Stimulated activated CD4-positive, alpha-beta T cell treated with anti-CD3 and anti-CD28 coated beads, Interleukin-12 subunit alpha, Interleukin-12 subunit beta, amount 100 ng/mL, for 24 hours (primary cell): ENCODE measurements around the gene TRAK1.

Experiments
- DNase-seq, 2 experiments: peaks; one replicate each; pipeline ENCODE4 v3.0.0-alpha.2; 2020; ENCODE audit warnings: low read depth in 2 of 2

The TRAK1 gene

DNA sequence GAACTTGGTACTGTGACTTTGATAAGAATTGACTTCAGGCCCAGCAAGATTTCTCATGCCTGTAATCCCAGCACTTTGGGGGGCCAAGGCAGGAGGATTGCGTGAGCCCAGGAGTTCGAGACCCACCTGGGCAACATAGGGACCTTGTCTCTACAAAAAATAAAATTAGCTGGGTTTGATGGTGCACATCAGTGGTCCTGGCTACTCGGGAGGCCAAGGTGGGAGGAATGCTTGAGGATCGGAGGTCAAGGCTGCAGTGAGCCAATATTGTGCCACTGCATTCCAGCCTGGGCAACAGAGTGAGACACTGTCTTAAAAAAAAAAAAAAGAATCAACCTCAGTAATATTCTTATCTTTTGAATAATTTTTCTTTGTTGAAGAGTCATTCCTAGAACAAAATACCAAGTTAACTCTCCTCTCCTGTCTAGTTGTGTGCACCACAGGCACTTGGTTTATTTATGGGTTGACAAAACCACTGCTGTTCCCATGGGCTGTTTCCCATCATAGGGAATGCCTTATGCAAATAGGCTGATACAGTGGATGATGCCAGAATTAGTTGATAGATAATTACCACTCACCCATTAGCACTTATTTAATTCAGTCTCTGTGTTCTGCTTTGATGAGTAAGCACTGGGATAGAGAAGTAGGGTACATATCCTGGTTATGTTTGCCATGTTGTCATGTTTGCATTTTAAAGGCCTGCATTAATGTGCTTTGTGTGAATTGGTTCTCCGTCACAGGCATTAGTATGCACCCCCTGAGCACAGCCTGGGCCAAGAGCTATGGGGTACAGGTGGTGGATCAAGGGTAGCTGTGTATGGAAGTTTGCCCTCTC lies 32.9 kb downstream of the TRAK1 start:
- DNase-seq, result no peak

DNA sequence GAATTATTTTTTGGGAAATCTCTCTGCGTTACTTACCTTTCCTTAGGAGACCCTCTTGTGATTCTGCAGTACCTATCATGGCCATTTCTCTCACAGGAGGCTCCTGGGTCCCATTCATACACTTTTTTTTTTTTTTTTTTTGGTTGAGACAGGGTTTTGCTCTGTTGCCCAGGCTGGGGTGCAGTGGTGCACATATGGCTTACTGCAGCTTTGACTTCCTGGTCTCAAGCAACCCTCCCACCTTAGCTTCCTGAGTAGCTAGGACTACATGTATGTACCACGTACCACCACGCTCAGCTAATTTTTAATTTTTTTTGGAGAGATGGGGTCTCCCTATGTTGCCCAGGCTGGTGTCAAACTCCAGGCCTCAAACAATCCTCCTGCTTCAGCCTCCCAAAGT lies 36.1 kb downstream of the TRAK1 start:
- DNase-seq, result no peak

DNA sequence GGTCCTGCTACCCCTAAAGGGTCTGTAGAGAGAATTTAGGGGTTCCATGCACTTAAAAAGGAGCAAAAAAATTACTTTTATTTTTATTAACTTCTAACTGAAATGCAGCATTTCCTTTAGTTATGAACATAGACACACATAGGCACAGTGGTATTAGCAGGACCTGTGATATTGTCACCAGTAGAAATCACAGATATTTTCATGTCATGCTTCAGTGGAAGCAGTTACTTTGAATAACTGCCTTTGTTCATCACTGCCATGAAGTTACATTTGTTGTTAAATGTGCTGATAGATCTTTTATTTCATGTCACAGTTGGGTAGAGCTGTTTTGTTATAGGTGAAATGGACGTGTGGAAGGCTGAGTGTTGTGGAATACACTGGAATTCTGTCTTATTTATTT lies 37.4 kb downstream of the TRAK1 start:
- DNase-seq, result no peak

DNA sequence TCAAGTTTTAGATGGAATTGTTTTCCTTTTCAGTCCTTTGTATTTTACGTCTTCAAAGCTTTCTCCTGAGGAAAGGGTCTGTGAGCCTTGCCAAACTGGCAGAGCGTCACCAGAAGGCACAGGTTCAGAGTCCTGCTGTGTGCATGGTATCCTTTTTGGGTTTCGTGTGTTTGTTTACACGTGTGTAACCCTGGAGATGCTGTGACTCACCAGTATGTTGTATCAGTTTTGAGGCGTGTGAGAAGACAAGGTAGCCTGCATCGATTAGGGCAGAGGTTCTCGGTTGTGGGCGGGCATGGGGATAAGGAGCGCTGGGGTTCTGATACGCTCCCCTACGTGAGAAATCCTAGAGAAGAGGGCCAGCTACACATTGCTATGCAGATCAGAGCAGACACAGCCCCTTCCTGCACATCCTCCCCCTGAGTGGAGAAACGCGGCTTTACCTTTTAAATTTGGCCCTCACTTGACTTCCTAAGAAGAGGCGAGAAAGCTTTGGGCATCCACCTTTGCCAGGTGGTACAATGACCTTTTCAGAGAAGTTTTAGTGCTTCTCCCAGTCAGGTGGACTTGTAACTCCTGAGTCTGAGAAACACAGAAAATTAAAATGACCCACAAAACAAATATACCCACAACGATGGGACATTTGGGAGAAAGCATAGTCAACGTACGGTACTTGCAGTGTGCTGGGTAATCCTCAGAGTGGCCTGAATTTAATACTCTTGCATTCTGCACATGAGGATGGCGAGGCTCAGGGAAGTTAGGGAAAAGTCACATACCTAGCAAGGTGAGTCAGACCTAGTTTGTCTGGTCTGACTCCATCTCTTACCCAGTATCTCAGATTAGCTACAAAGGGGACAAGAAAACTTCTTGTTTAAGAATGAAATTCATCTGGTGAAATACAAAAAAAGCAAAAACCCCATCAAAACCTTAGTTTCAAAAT lies 38.1 kb downstream of the TRAK1 start:
- DNase-seq, result no peak

DNA sequence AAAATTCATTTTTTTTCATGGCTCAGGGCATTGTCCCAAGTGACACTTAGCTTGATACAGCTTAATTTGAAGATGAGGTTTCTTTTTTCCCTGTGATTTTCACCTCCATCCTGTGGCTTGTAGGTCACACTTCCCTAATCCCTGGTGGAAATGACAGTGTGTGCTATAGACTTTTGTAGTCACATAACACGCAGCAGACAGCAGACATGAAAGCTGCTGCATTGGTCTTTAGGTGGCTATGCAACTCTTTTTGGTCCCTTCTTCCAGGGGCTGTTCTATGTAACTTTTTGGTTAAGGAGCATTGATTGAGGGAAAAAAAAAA lies 38.8 kb downstream of the TRAK1 start:
- no peak for DNase-seq

DNA sequence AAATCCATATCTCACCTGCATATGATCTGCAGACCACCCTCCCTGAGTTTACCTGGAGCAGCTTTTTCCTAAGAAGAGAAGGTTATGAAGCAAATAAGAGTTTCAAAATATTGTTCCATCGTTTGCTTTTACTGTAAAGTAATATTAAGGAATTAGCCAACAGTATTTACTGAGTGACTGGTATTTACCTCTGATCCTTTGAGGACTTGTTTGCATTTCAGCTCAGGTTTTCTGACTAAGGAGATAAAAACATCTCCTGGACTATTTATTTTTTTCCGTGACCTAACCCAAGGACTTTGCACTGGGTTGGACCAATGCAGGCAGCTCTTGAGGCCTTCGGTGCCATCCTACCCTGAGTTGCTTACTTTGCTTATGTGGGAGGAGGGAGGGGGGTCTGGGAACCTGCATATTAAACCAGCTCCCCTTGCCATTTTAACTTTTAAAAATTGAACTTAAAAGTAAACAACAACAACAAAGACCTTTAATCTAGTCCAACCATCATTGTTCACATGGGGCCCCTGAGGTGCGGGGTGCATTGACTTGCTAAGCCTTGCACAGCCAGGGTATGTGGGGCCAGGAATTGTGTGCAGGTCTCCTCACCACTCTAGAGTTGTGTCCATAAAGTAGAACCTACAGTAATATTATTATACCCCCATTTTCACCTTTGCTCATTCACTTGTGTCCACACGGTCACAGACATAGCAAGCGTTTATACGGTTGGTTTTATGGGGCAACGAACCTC lies 39.3 kb downstream of the TRAK1 start:
- no peak for DNase-seq

DNA sequence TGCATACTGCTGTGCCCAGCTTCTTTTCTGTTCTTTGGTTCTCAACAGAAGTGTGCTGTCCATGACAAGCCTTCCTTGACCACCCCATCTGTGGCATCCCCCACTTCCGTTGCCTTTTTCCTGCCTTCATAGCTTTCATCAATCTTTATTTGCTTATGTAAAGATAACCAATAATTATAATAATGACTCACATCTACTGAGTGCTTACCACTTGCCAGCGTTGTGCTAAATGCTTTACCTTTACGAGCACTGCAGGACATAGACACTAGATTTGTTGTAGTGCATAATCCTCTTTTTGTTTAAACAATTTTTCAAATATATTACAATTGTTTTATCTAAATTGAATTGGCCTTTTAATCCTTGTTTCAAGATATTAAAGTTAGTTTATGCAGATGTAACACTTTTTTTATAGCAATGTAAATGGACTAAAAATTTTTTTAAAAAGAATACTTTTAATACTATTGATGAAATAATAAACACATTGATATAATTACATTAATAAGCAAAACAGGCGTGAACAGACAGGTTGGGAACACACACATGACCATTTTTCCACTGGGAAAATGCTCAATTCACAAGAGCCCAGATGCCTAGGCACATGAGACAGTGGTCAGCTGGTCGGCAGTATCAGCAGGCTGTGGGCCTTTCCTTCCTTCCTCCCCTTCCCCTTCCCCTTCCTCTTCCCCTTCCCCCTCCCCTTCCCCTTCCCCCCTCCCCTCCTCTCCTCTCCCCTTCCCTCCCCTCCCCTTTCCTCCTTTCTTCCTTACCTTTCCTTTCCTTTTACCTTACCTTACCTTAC lies 42.5 kb downstream of the TRAK1 start:
- no peak for DNase-seq

DNA sequence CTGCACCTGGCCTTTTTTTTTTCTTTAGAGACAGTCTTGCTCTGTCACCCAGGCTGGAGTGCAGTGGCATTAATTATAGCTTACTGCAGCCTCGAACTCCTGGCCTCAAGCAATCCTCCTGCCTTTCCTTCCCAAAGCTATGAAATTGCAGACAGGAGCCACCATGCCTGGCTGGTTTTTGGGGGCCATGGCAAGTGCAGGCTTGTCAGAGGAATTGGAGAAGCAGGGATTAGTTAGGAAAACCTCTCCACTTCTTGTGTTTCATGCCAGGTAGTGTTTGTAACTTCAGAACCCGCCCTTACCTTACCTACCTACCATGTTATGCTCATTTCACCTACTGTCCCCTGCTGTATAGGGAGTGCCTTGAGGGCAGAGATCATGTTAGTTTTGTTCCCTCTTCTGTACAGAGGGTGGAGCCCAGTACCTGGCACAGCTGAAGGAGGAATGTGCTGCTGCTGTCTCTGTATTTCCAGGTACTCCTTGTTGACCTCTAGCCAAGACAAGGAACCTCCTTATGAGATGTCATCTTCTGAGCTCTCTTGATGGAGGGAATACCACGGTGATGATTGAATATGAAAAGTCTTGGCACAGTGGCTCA lies 43.8 kb downstream of the TRAK1 start:
- DNase-seq, result no peak

DNA sequence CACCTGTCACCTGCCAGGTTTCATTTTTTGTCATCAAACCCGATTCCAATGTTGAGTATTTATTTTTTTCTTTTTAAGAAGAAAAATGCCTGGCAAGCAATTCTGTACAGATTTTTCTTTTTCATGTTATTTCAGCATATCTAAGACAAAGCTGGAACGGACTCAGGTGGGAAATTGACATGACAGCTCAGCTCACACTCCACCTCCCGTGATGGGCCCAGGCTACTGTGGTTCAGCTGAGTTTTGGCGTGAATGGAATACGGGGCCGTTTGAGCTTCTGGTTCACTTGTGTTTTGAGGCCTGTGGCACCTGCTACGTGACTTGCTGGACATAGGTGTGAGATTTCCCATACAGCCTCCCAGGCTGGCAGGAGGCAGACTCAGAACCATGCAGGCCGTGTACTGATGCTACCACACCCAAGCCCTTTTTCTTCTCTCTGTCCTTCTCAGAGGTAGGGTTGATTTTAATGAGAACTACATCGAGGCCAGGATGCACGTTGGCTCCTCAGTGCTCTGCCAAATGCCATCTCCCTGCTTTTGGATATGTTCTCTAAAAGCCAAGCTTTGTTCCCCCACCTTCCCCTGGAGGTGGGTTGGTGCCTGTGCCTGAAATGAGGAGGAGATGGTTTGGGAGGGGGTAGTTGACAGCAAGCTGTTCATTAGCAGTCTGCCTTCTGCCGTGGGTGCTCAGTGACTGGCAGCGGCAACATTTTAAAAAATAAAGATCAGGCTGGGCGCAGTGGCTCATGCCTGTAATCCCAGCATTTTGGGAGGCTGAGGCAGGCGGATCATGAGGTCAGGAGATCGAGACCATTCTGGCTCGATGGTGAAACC lies 48.7 kb downstream of the TRAK1 start:
- no peak for DNase-seq

DNA sequence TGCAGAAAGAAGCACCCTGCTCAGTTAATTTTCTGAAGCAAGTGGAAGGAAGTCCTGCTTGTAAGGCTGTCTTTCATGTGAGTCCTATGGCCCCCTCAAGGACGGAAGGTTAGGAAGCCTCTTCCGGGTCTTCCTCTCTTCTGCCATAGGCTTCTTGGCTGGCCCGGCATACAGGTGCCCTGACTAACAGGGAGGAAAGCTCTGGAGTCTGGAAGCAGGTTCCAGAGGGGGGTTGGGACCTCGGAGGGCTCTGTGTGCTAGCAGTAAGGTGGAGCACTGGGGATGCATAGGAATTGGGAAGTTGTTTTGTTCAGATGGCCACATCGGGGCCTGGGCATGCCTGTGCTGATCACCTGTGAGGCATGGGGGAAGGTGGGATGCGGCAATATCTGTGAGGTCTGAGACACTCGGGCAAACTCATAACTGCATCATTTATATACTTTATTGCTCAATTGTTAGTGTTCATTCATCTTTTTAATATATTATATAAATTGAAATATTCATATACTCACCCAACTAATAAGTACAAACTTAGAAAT lies 49.6 kb downstream of the TRAK1 start:
- DNase-seq, result no peak

DNA sequence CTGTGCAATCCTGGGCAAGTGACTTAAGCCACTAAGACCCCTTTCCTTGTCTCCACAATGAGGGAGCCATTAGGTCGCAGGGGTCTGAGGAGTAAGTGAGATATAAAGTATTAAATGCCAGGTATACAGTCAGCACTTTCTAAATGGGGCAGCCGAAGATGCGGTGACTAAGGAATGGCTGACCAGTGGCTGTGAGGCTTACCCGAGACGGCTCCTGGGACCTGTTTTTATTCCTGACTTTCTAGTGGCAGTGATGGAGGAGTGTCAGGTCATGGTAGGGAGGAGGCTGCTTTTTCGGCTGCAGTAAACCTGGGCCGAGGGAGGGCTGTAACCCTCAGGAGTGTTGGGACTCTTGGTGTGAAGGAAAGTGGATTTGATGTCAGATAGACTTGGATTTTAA lies 52.3 kb downstream of the TRAK1 start:
- DNase-seq, result no peak

DNA sequence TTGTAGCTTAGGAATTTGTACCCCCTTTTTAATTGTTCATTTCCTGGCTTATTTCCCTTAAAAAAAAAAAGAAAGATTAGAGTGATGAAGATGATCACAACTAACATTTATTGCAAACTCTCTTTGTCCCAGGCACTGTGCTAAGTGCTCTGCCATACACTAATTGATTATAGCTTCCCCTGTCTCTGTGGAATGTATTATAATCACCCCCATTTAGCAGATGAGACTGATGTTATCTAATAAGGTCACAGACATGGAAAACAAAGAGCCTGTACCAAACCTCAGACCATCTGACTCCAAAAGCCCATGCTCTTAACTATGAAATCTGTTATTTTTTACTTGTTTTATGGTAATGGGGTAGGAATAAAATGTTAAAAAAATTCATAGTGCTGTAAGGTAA lies 53.1 kb downstream of the TRAK1 start:
- no peak for DNase-seq

DNA sequence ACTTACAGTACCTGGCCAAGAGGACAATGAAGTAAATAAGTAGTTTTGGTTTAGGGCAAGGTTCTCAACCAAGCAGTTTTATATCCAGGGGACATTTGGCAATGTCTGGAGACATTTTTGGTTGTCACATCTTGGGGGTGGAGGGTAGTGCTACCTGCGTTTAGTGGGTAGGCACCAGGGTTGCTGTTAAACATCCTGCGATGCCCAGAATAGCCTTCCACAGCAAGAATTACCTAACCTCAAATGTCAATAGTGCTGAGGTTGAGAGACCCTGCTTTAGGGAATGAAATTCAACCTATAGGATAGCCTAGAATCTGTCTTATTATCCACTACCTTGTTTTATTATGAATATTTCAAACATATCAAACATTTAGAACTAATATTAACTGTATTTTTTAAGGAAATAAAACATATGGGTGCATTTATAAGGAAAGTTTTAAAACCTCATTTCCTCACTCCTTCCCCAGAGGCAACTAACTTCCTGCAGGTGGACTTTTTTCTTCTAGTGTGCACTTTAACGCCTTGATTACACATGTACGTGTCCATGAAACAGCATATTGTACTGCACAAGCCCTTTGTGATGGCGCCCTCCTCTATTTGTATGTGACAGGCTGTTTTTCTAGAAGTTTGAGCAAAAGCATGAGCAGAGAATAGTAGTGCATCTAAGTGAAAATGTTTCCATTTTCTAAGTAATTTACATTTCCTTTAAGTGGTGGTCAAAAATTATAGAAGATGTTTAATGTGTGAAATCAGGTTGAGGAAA lies 57.1 kb downstream of the TRAK1 start:
- no peak for DNase-seq

DNA sequence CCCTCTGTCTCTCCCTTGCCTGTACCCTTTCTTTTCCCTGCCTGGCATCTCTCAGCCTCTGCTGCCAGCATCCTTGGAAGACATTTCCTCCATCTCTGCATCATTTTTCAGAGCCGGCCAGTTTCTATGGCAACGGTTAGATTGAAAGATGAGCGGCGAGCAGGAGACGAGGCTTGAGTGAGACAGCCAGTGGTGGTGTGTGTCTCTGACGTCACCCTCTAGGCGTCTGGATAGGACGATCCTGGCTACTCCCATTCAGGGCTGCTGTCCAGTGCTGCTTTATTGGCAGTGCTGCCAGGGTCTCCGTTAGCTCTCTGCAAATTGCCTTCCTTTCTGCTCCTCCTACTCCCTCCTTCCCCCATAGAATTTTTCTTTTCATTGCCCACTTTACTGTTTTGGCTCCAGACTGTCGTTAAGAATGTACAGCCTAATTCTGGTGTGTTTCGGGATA lies 57.9 kb downstream of the TRAK1 start:
- DNase-seq, result no peak

DNA sequence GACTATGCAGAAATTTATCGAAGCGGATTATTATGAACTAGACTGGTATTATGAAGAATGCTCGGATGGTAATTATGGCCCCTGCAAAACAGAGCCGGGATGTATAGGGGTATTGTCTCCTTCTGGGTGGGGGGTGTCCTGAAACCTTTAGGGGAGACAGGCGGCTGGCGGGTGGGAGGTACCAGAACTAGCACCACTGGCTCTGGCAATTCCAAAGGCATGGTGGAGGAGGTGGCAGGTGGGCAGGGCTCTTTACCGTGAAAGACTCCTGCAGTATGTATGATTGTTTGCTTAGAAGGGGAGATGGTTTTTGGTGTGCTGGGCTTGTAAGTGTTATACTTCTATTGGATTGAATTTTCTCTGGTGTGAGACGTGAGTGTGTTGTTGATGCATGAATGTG lies 58.4 kb downstream of the TRAK1 start:
- no peak for DNase-seq

DNA sequence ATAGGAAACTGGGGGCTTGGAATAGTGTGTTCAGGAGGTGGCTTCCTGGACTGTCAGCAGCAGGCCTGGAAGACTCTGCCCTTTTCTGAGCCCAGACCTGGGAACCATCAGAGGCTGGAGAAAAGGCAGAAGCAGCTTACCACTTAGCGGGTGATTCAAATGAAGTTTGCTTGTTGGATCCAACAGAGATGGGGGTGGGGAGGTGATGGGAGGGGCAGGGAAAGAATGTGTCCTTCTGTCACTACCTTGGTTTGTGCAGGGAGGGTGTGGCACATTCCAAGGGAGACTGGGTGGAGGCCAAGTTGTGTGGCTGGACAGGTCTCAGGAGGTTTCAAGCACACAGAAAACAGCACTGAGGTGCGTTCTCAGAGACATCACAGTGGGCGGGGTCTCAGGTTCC lies 58.8 kb downstream of the TRAK1 start:
- no peak for DNase-seq

DNA sequence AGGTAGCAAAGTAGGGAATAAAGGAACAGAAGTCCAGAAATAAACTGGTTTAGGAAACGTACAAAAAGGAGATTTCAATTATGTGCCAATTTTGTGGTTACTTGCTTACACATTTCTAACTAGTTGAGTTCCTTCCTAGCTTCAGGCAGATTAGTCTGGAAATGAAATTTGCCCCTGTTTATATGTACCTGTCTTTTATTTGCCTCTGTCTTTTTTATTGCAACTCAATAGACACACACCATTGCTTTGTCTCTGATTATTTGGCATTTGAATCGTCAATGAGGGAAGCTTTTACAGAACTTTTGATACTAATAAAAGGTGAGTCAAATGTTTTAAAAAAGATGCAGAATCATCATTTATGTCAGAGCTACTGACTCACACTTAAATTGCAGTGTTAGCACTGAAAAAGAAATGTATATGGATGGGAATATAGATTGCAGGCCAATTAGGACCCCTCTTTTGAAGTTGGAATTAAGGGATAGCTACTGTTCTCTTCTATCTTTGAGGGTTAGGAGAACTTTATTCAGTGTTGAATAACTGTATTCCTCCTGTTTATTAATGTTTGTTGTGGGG lies 60.5 kb downstream of the TRAK1 start:
- DNase-seq, result no peak

DNA sequence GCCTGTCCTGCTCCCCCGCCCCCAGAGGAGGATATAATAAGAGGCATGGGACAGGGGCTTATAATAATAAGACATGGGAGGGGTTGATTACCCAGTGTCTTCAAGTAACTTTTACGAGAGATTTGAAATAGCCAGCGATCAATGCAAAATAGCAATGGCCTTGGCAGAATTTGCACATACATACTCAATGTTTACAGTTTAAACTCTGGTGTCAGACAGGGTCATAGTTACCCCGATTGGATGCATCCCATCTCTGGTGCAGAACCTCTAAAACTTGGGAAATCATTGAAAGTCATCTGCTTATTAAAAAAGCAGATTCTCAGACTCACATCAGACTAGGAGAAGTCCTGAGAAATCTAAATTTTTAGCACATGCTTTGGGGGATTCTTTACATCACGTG lies 61.0 kb downstream of the TRAK1 start:
- no peak for DNase-seq

DNA sequence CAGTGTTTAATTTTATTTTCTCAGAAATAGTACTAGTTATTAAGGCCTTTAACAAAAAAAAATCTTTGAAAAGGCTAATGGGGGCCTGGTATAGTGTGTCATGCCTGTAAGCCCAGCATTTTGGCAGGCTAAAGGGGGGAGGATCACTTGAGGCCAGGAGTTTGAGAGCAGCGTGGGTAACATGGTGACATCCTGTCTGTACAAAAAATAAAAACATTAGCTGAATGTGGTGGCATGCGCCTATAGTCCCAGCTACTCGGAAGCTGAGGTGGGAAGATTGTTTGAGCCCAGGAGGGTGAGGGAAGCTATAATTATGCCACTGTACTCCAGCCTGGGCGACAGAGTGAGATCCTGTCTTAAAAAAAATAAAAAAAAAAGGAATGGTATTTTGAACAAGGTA lies 61.9 kb downstream of the TRAK1 start:
- DNase-seq, result no peak
